AG20443 (cell line): ENCODE measurements around the gene EXT2.

Experiments used
- DNase-seq: peaks from one replicate; pipeline ENCODE4 v3.0.0; 2012; ENCODE audit warnings: low spot score, mixed read lengths

Gene EXT2

GRCh38 chr11:44133335-44133946, 38.0 kb downstream of the EXT2 start:
- DNase-seq, result peak; percentile 63

- DNase-seq, result no peak
These were observed 39.1 kb downstream of the EXT2 start for GRCh38 chr11:44134625-44135024.

GRCh38 chr11:44136176-44136945, 40.9 kb downstream of the EXT2 start:
- DNase-seq, result no peak

GRCh38 chr11:44137057-44137456, 41.6 kb downstream of the EXT2 start:
- DNase-seq, result no peak

GRCh38 chr11:44138286-44138685, 42.8 kb downstream of the EXT2 start:
- DNase-seq, result no peak

GRCh38 chr11:44138980-44139379, 43.5 kb downstream of the EXT2 start:
- DNase-seq, result no peak

GRCh38 chr11:44139565-44140330, 44.3 kb downstream of the EXT2 start:
- no peak for DNase-seq

- no peak for DNase-seq
These were observed 44.9 kb downstream of the EXT2 start for GRCh38 chr11:44140372-44140771.

- DNase-seq, result no peak
These were observed 45.3 kb downstream of the EXT2 start for GRCh38 chr11:44140805-44141204.

GRCh38 chr11:44143987-44144909, 48.8 kb downstream of the EXT2 start:
- no peak for DNase-seq

- no peak for DNase-seq
These were observed 49.7 kb downstream of the EXT2 start for GRCh38 chr11:44145011-44145775.

- DNase-seq, result no peak
These were observed 51.5 kb downstream of the EXT2 start for GRCh38 chr11:44146931-44147330.

- no peak for DNase-seq
These were observed 52.3 kb downstream of the EXT2 start for GRCh38 chr11:44147751-44148150.

GRCh38 chr11:44149651-44150050, 54.2 kb downstream of the EXT2 start:
- no peak for DNase-seq

GRCh38 chr11:44150401-44150800, 54.9 kb downstream of the EXT2 start:
- no peak for DNase-seq

GRCh38 chr11:44157019-44157418, 61.5 kb downstream of the EXT2 start:
- DNase-seq, result no peak

- no peak for DNase-seq
These were observed 62.9 kb downstream of the EXT2 start for GRCh38 chr11:44158384-44158783.

GRCh38 chr11:44159848-44160721, 64.6 kb downstream of the EXT2 start:
- no peak for DNase-seq

- DNase-seq, result no peak
These were observed 66.5 kb downstream of the EXT2 start for GRCh38 chr11:44162004-44162403.

- no peak for DNase-seq
These were observed 67.2 kb downstream of the EXT2 start for GRCh38 chr11:44162662-44163061.
